AG20443 (cell line): ENCODE results near the gene NAA60.
"Not testable (repeated sequence)": the region's sequence is repeated elsewhere in the genome, so short reads cannot be mapped to it uniquely, and the experiment has no call there.

Experiments
- DNase-seq: peaks from one replicate; pipeline ENCODE4 v3.0.0; 2012; ENCODE audit warnings: low spot score, mixed read lengths

Gene NAA60

GRCh38 chr16:3482659-3483241 is 39.3 kb downstream of the NAA60 start:
- DNase-seq = no peak

- DNase-seq = no peak
These were observed 41.0 kb downstream of the NAA60 start for GRCh38 chr16:3484318-3485096.

GRCh38 chr16:3485097-3485745 is 41.7 kb downstream of the NAA60 start:
- DNase-seq = no peak

- DNase-seq = no peak
These were observed 42.5 kb downstream of the NAA60 start for GRCh38 chr16:3485821-3486505.

- no peak for DNase-seq
These were observed 43.2 kb downstream of the NAA60 start for GRCh38 chr16:3486506-3487215.

GRCh38 chr16:3487521-3488410 is 44.3 kb downstream of the NAA60 start:
- DNase-seq = no peak

- no peak for DNase-seq
These were observed 45.3 kb downstream of the NAA60 start for GRCh38 chr16:3488801-3489200.

GRCh38 chr16:3490911-3491629 is 47.6 kb downstream of the NAA60 start:
- no peak for DNase-seq

- no peak for DNase-seq
These were observed 48.9 kb downstream of the NAA60 start for GRCh38 chr16:3492356-3492755.

- no peak for DNase-seq
These were observed 51.0 kb downstream of the NAA60 start for GRCh38 chr16:3494386-3494973.

- no peak for DNase-seq
These were observed 51.7 kb downstream of the NAA60 start, which contains the start of gene C16orf90 for GRCh38 chr16:3495176-3495575. Gene C16orf90 (minus strand): TSS chr16:3495489. CDS start chr16:3495421, 68 bp downstream.

- no peak for DNase-seq
These were observed 52.9 kb downstream of the NAA60 start for GRCh38 chr16:3496386-3496785.

- DNase-seq = no peak
These were observed 54.3 kb downstream of the NAA60 start for GRCh38 chr16:3497771-3498170.

- DNase-seq = no peak
These were observed 55.5 kb downstream of the NAA60 start for GRCh38 chr16:3498988-3499387.

GRCh38 chr16:3501412-3501761 is 57.9 kb downstream of the NAA60 start:
- DNase-seq = not testable (repeated sequence)

- no peak for DNase-seq
These were observed 58.4 kb downstream of the NAA60 start for GRCh38 chr16:3501783-3502400.

GRCh38 chr16:3503523-3503922 is 60.0 kb downstream of the NAA60 start:
- no peak for DNase-seq

- no peak for DNase-seq
These were observed 65.3 kb downstream of the NAA60 start for GRCh38 chr16:3508736-3509135.

- DNase-seq = no peak
These were observed 66.0 kb downstream of the NAA60 start for GRCh38 chr16:3509470-3509928.
